HK-2 (cell line): ENCODE measurements around the gene EXD3.
"Not testable (repeated sequence)": the region's sequence is repeated elsewhere in the genome, so short reads cannot be mapped to it uniquely, and the experiment has no call there.

Experiments
- DNase-seq: peaks from one replicate; pipeline ENCODE4 v3.0.0-alpha.2; 2018; ENCODE audit not compliant: unreplicated experiment

The EXD3 gene

GRCh38 chr9:137272241-137273094, 150.5 kb downstream of the EXD3 start:
- DNase-seq, result no peak

GRCh38 chr9:137271696-137272076, 151.3 kb downstream of the EXD3 start:
- no peak for DNase-seq

GRCh38 chr9:137270929-137271695, 151.8 kb downstream of the EXD3 start:
- no peak for DNase-seq

GRCh38 chr9:137269231-137269772, 153.7 kb downstream of the EXD3 start:
- no peak for DNase-seq

GRCh38 chr9:137268538-137269201, 154.3 kb downstream of the EXD3 start:
- no peak for DNase-seq

- no peak for DNase-seq
Measured at GRCh38 chr9:137267933-137268355, 155.0 kb downstream of the EXD3 start.

GRCh38 chr9:137266585-137267453, 156.1 kb downstream of the EXD3 start:
- DNase-seq, result no peak

GRCh38 chr9:137266162-137266527, 156.8 kb downstream of the EXD3 start:
- DNase-seq, result no peak

- no peak for DNase-seq
Measured at GRCh38 chr9:137265496-137266161, 157.3 kb downstream of the EXD3 start.

GRCh38 chr9:137264067-137264466, 158.9 kb downstream of the EXD3 start:
- no peak for DNase-seq

- no peak for DNase-seq
Measured at GRCh38 chr9:137263506-137263905, 159.5 kb downstream of the EXD3 start.

GRCh38 chr9:137262909-137263285, 160.1 kb downstream of the EXD3 start:
- no peak for DNase-seq

GRCh38 chr9:137262173-137262908, 160.6 kb downstream of the EXD3 start:
- DNase-seq, result not testable (repeated sequence)
